GM12865 (cell line): ENCODE measurements around the gene RYR1.
A peak's percentile ranks its signal among the peaks of the same experiment; 100 is the strongest.
"Not testable (repeated sequence)": the region's sequence is repeated elsewhere in the genome, so short reads cannot be mapped to it uniquely, and the experiment has no call there.

Experiments used
- DNase-seq: peaks from one replicate; pipeline ENCODE4 v3.0.0; 2010; ENCODE audit warnings: low read depth
- H3K4me3 ChIP-seq: 2 replicates; pipeline ENCODE4 v1.5.1; 2011; ENCODE audit warnings: mild to moderate bottlenecking, low read depth, low read length, control low read depth
- TF ChIP-seq, protein P1 (sequence below): IDR thresholded peaks from 2 replicates; pipeline ENCODE4 v1.5.1; 2011; ENCODE audit warnings: low read length, control low read depth, low read depth, inconsistent platforms; ENCODE audit not compliant: insufficient read depth; ENCODE audit errors: missing control alignments

The RYR1 gene

DNA sequence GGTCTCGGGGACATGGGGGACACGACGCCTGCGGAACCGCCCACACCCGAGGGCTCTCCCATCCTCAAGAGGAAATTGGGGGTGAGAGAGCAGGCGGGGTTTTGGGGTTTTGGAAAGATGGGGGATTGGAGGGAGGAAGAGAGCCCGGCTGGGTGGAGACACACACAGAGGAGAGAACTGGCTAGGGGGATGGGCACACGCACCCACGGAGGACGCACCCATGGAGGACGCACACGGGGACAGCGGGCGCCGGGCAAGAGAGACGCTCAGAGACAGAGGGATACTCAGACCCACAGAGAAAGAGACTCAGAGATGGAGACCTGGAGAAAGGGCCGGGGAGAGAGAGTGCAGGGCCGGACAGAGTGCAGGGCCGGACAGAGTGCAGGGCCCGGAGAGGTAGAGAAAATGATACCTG, 132.2 kb downstream of the RYR1 start:
- peak overlapping the region; percentile 2; the same call in 1 of the 2 replicates for H3K4me3 ChIP-seq
- TF ChIP-seq, protein P1, sequence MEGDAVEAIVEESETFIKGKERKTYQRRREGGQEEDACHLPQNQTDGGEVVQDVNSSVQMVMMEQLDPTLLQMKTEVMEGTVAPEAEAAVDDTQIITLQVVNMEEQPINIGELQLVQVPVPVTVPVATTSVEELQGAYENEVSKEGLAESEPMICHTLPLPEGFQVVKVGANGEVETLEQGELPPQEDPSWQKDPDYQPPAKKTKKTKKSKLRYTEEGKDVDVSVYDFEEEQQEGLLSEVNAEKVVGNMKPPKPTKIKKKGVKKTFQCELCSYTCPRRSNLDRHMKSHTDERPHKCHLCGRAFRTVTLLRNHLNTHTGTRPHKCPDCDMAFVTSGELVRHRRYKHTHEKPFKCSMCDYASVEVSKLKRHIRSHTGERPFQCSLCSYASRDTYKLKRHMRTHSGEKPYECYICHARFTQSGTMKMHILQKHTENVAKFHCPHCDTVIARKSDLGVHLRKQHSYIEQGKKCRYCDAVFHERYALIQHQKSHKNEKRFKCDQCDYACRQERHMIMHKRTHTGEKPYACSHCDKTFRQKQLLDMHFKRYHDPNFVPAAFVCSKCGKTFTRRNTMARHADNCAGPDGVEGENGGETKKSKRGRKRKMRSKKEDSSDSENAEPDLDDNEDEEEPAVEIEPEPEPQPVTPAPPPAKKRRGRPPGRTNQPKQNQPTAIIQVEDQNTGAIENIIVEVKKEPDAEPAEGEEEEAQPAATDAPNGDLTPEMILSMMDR = no peak
- DNase-seq = no peak

DNA sequence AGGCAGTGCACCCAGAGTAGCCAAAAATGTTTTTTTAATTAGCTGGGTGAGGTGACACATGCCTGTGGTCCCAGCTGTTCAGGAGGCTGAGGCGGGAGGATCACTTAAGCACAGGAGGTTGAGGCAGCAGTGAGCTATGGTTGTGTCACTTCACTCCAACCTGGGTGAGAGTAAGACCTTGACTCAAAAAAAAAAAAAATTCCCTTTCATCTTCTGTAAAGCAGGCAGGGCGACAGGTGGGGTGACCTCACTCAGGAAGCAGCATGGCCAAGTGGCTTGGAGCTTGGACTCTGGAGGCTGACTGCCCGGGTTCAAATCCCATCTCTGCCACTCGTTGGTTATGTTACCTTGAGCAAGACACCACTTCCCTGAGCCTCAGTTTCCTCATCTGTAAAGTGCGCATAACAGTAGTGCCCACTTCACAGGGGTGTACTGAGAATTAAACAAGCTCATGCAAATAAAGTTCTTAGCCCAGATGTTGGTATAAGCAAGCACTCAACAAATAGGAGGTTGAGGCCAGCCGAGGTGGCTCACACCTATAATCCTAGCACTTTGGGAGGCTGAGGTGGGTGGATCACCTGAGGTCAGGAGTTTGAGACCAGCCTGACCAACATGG, 136.0 kb downstream of the RYR1 start:
- no peak overlapping the region for H3K4me3 ChIP-seq
- TF ChIP-seq, protein P1 = no peak
- peak; percentile 58 for DNase-seq

DNA sequence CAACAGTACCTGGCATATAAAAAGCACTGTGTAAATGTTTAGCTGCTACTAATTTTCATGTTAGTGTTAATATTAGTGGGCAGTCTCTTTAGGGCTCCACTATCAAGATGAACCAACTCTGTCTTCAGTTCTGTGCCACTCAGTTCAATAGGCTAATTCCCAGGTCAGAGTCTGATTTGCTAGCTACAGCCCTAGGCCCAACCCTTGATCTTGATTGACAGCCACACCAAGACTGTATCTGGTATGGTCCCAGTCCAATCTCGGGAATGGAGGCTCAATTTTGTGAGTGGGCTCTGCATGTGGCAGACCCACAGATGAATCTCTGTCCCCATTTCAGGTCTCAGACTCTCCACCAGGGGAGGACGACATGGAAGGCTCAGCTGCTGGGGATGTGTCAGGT, 138.2 kb downstream of the RYR1 start:
- DNase-seq = no peak
- TF ChIP-seq, protein P1 = peak; percentile 3

DNA sequence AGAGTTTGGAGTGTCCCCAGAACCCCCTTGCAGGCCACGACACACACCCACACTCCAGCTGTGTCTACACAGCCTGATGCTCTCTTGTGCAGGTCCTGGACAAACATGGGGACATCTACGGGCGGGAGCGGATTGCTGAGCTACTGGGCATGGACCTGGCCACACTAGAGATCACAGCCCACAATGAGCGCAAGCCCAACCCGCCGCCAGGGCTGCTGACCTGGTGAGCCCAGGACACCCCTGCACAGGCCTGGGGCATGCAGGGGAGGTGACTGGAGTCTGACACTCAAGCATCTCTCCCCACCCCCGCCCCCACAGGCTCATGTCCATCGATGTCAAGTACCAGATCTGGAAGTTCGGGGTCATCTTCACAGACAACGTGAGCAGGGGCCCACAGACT, 144.3 kb downstream of the RYR1 start:
- no peak for DNase-seq
- TF ChIP-seq, protein P1 = no peak
- no peak overlapping the region for H3K4me3 ChIP-seq

More for the DNA sequence above, 138.2 kb downstream of the RYR1 start:
- H3K4me3 ChIP-seq = no peak overlapping the region

DNA sequence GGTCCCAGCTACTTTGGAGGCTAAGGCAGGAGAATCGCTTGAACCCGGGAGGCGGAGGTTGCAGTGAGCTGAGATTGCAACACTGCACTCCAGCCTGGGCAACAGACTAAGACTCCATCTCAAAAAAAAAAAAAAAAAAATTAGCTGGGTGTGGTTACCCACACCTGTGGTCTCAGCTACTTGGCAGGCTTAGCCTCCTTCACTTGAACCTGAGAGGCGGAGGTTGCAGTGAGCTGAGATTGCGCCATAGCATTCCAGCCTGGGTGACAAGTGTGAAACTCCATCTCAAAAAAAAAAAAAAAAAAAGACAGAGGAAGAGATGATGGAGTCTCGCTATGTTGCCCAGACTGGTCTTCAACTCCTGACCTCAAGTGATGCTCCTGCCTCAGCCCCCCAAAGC, 145.8 kb downstream of the RYR1 start:
- DNase-seq, H3K4me3 ChIP-seq: not testable (repeated sequence)

DNA sequence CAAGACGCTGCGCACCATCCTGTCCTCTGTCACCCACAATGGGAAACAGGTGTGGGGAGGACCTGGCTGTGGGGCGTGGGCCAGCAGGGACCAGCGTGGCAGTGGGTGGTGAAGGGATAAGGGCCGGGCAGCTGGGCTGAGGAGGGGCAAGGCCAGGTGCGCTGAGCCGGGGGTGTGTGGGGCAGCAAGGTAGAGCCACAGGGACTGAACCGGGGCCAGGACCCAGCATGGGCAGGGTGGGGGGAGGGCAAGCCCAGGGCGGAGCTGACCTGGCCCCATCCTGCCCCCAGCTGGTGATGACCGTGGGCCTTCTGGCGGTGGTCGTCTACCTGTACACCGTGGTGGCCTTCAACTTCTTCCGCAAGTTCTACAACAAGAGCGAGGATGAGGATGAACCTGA, 146.6 kb downstream of the RYR1 start:
- DNase-seq = no peak
- TF ChIP-seq, protein P1 = no peak

DNA sequence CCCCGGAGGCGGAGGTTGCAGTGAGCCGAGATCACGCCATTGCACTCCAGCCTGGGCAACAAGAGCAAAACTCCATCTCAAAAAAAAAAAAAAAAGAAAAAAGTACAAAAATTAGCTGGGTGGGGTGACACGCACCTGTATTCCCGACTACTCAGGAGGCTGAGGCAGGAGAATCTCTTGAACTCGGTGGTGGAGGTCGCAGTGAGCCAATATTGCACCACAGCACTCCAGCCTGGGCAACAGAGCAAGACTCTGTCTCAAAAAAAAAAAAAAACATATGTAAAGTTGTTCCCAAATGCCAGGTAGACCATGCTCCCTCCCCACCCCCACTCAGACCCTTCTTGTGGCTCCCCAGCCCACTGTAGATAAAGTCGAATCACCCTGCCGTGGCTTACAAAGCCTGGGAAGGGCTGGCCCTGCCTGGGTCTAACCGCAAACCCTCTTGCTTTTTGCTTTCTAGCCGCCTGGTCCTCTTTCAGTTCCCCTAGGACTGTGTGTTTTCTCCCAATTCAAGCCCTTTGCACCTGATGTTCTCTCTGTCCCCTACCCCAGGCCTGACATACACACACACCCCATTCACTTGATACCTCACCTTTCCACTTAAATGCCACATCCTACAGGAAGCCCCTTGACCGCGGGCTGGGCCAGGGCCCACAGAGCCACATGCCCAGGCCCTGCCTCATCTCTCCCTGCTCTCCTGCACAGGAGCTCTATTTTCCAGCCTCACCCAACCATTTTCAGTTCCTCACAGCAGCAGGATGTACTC, 149.9 kb downstream of the RYR1 start:
- peak; percentile 89 for DNase-seq
- TF ChIP-seq, protein P1 = no peak
- H3K4me3 ChIP-seq = no peak overlapping the region

More for the DNA sequence above, 146.6 kb downstream of the RYR1 start:
- H3K4me3 ChIP-seq = no peak overlapping the region
